OCI-LY3 (cell line): ENCODE measurements around the gene NFIB.

ENCODE experiments used
- H2AFZ ChIP-seq: fragments of 200-600, 300-600 bp; shearing (Covaris generic); 2 replicates; pipeline ENCODE4 v1.6.0; 2014; ENCODE audit warnings: antibody characterized with exemption, low read depth, low read length
- H3K27ac ChIP-seq: fragments of 200-600, 300-600 bp; sonication (generic); 2 replicates; pipeline ENCODE4 v1.5.1; 2014; ENCODE audit warnings: mild to moderate bottlenecking, low read length, moderate library complexity, mixed read lengths
- H3K27me3 ChIP-seq: fragments of 200-600, 300-600 bp; sonication (generic); 2 replicates; pipeline ENCODE4 v1.6.1; 2014; ENCODE audit warnings: low read depth, low read length, mixed read lengths
- H3K36me3 ChIP-seq: fragments of 200-600, 300-600 bp; sonication (generic); replicated peaks from 2 replicates; pipeline ENCODE3; 2014; ENCODE audit warnings: low read depth, low read length, mixed read lengths
- H3K4me1 ChIP-seq: fragments of 300-600, 200-600 bp; sonication (generic); 2 replicates; pipeline ENCODE4 v1.6.1; 2014; ENCODE audit warnings: low read length, mixed read lengths
- H3K4me2 ChIP-seq: fragments of 200-600, 300-600 bp; sonication (generic); 2 replicates; pipeline ENCODE4 v1.6.1; 2014; ENCODE audit warnings: low read length, mixed read lengths
- H3K4me3 ChIP-seq: fragments of 300-600, 200-600 bp; sonication (generic); 2 replicates; pipeline ENCODE4 v1.5.1; 2014; ENCODE audit warnings: antibody characterized with exemption, mild to moderate bottlenecking, low read length, moderate library complexity
- H3K79me2 ChIP-seq: fragments of 300-600, 200-600 bp; shearing (Covaris generic); 2 replicates; pipeline ENCODE4 v1.6.1; 2014; ENCODE audit warnings: mild to moderate bottlenecking, low read length, mixed read lengths
- H3K9ac ChIP-seq: fragments of 300-600, 200-600 bp; shearing (Covaris generic); 2 replicates; pipeline ENCODE4 v1.6.0; 2014; ENCODE audit warnings: mild to moderate bottlenecking, low read length, moderate library complexity
- H3K9me3 ChIP-seq: fragments of 200-600, 300-600 bp; shearing (Covaris generic); 2 replicates; pipeline ENCODE4 v1.6.1; 2014; ENCODE audit warnings: low read length, mixed read lengths; ENCODE audit not compliant: insufficient read depth
- H4K20me1 ChIP-seq: fragments of 200-600, 300-600 bp; sonication (generic); 2 replicates; pipeline ENCODE4 v1.6.1; 2016; ENCODE audit warnings: low read length, mixed read lengths; ENCODE audit not compliant: insufficient read depth
- EZH2phosphoT487 ChIP-seq: fragments of 200-600 bp; shearing (Covaris generic); IDR thresholded peaks from 2 replicates; pipeline ENCODE4 v1.6.1; 2018; ENCODE audit warnings: antibody characterized with exemption, mixed run types, low read depth
- TF ChIP-seq, protein P1 (sequence below): fragments of 200-600, 300-600 bp; sonication (generic); IDR thresholded peaks from 2 replicates; pipeline ENCODE4 v1.5.1; 2014; ENCODE audit warnings: antibody characterized with exemption, low read length, low read depth

NFIB gene

DNA sequence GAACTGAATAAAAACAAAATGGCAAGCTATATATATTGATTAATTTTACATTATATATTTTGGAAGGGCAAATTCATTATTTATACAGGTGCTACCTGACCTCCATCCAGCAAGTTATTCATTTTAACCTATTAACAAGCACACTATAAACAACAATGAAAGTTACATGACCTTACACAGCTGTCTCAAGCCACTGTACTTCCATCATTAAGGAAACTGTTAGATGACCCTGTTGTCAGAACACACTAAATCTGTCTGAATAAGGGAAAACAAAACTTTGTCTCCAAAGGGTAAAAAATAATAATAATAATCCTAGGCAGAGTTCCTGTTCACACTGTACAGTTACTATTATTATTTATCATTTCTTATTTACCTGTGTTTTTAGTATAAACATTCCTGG, 44.0 kb downstream of the NFIB start:
- H3K36me3 ChIP-seq, result no peaks in the 10 kb centered on the region
- no peak overlapping the region for H2AFZ ChIP-seq
- H3K4me1 ChIP-seq, result no peaks in the 10 kb centered on the region
- TF ChIP-seq, protein P1, sequence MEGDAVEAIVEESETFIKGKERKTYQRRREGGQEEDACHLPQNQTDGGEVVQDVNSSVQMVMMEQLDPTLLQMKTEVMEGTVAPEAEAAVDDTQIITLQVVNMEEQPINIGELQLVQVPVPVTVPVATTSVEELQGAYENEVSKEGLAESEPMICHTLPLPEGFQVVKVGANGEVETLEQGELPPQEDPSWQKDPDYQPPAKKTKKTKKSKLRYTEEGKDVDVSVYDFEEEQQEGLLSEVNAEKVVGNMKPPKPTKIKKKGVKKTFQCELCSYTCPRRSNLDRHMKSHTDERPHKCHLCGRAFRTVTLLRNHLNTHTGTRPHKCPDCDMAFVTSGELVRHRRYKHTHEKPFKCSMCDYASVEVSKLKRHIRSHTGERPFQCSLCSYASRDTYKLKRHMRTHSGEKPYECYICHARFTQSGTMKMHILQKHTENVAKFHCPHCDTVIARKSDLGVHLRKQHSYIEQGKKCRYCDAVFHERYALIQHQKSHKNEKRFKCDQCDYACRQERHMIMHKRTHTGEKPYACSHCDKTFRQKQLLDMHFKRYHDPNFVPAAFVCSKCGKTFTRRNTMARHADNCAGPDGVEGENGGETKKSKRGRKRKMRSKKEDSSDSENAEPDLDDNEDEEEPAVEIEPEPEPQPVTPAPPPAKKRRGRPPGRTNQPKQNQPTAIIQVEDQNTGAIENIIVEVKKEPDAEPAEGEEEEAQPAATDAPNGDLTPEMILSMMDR, result no peak
- no peak for TF ChIP-seq EZH2phosphoT487
- no peak overlapping the region for H3K4me2 ChIP-seq
- H3K27me3 ChIP-seq, result peaks cover 7% of the 10 kb centered on the region; the same call in 1 of the 2 replicates
- H3K79me2 ChIP-seq, result no peaks in the 10 kb centered on the region
- no peak overlapping the region for H3K4me3 ChIP-seq
- H4K20me1 ChIP-seq, result no peaks in the 10 kb centered on the region
- no peak overlapping the region for H3K27ac ChIP-seq
- no peak overlapping the region for H3K9ac ChIP-seq
- no peaks in the 10 kb centered on the region for H3K9me3 ChIP-seq

DNA sequence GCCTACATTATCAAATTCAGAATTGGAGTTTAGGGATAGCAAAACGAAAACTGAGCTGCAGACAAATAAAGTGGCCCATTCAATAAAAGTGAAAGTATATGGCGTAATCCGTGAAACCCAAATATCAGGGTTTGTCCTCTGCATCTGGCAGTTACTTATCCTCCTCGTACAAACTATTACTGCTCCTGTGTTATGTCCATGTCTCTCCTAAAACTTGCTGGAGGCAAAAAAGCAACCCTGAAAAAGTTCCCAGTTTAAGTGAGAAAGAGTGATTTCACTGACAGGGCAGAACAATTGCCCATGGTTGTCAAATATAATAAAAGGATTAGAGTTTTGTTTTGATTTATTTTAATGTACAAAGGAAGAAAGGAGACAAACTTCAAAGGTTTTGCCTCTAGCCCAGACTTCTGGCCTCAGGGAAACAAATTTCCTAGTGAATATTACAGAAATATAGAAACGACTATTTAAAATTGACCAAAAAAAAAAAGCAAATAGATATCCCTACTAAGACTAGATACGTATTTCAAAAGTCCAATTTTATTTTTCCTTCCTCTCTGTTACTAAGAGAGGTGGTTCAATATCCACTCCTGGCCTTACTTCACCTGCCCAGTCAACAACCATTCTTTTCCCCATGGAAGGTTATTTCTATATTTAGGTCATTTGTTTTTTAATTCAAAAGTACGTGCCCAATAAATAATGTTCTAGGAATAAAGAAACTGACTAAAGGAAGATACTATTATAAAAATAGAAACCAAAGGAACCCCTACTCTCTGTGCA, 50.0 kb downstream of the NFIB start:
- Histone ChIP-seq H3K4me3 (no peak overlapping the region), H3K9ac (no peak overlapping the region), H3K27me3 (peaks cover 21% of the 10 kb centered on the region; the same call in 1 of the 2 replicates), H3K79me2 (no peaks in the 10 kb centered on the region), H3K36me3 (no peaks in the 10 kb centered on the region), H2AFZ (no peak overlapping the region), H3K4me2 (no peak overlapping the region), H3K9me3 (no peaks in the 10 kb centered on the region), H3K27ac (no peak overlapping the region), H4K20me1 (no peaks in the 10 kb centered on the region), H3K4me1 (no peaks in the 10 kb centered on the region)
- TF ChIP-seq, protein P1, result no peak
- no peak for TF ChIP-seq EZH2phosphoT487

DNA sequence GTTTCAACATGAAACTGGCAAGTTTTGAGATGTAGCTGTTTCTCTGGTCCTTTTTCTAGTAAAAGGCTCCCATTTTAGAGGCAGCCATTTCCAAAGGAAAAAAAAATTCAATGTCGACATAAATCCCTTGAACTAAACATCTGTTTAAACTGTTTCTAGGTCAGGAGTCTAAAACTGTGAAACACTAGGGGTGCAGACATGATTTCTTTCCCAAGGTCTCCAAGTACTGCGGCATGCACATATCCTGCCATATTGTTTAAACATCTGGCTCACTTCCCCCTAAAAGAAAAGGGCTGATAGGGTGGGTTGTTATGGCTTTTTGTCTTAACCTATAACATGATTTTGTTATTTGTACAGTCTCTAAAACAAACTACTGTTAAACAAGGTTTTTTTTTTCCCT, 51.1 kb downstream of the NFIB start:
- Histone ChIP-seq H3K27ac (no peak overlapping the region), H3K27me3 (peaks cover 15% of the 10 kb centered on the region; the same call in 1 of the 2 replicates), H4K20me1 (no peaks in the 10 kb centered on the region), H3K4me1 (no peaks in the 10 kb centered on the region), H3K79me2 (no peaks in the 10 kb centered on the region), H2AFZ (no peak overlapping the region), H3K9me3 (no peaks in the 10 kb centered on the region), H3K9ac (no peak overlapping the region), H3K4me3 (no peak overlapping the region), H3K4me2 (no peak overlapping the region), H3K36me3 (no peaks in the 10 kb centered on the region)
- no peak for TF ChIP-seq EZH2phosphoT487
- TF ChIP-seq, protein P1, result no peak

DNA sequence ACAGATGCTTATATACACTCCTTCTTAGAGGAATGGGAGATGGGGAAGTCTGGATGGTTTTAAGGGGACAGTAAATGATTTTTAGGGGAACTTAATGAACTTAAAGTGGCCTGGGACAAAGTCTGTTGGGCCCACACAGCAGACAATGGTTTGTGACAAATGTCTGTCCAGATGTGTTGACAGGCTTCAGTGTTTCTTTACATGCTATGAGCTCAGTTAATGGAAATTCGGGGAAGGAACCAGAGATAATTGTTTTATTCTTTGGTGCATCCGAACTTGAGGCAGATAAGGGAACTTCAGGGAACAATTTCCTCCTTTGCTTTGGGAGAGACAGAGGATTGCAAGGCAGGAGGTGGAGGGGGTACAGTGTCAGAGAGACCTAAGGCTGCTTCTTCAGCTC, 52.3 kb downstream of the NFIB start:
- Histone ChIP-seq H3K79me2 (no peaks in the 10 kb centered on the region), H3K9me3 (no peaks in the 10 kb centered on the region), H4K20me1 (no peaks in the 10 kb centered on the region), H3K9ac (no peak overlapping the region), H2AFZ (no peak overlapping the region), H3K4me2 (no peak overlapping the region), H3K4me1 (no peaks in the 10 kb centered on the region), H3K4me3 (no peak overlapping the region), H3K27ac (no peak overlapping the region), H3K36me3 (no peaks in the 10 kb centered on the region), H3K27me3 (peaks cover 15% of the 10 kb centered on the region; the same call in 1 of the 2 replicates)
- TF ChIP-seq EZH2phosphoT487, result no peak
- TF ChIP-seq, protein P1, result no peak
